Naive B cell (primary cell): ENCODE measurements around the gene SDR42E1. TPM values are rescaled to one million over a fixed set of nuclear protein-coding genes. Genes with fewer than 3 reads are reported as not detected.

Experiments
- ATAC-seq, 2 donors: fragments of 150-1000 bp; cut with Tn5 transposase; 2 replicates each; pipeline ENCODE4 v1.10.0; 2021; ENCODE audit warnings: low read depth in 2 of 2, mild to moderate bottlenecking in 2 of 2, moderate library complexity in 2 of 2
- DNase-seq: peaks from one replicate; pipeline ENCODE4 v3.0.0; 2022
- H3K27ac Mint-ChIP-seq, 6 donors: one replicate each; pipeline ENCODE4 v1.8.0; 2020 to 2022; ENCODE audit warnings: mild to moderate bottlenecking in 6 of 6, mixed read lengths in 6 of 6, moderate library complexity in 5 of 6, inconsistent platforms in 2 of 6
- H3K27me3 Mint-ChIP-seq, 3 donors: one replicate each; pipeline ENCODE4 v1.8.0; 2021 to 2022; ENCODE audit warnings: mixed read lengths in 3 of 3, mild to moderate bottlenecking in 1 of 3
- H3K36me3 Mint-ChIP-seq, 2 donors: one replicate each; pipeline ENCODE4 v1.8.0; 2020 to 2022; ENCODE audit warnings: mixed read lengths in 2 of 2, inconsistent platforms in 1 of 2, mild to moderate bottlenecking in 1 of 2
- H3K4me1 Mint-ChIP-seq, 3 donors: one replicate each; pipeline ENCODE4 v1.8.0; 2020 to 2022; ENCODE audit warnings: mixed read lengths in 3 of 3, inconsistent platforms in 1 of 3, mild to moderate bottlenecking in 1 of 3, moderate library complexity in 1 of 3
- H3K4me3 Mint-ChIP-seq, 8 donors: one replicate each; pipeline ENCODE4 v1.8.0; 2020 to 2022; ENCODE audit warnings: mild to moderate bottlenecking in 8 of 8, mixed read lengths in 8 of 8, moderate library complexity in 8 of 8, inconsistent platforms in 2 of 8
- H3K9me3 Mint-ChIP-seq, 7 donors: one replicate each; pipeline ENCODE4 v1.8.0; 2020 to 2022; ENCODE audit warnings: mixed read lengths in 7 of 7, mild to moderate bottlenecking in 5 of 7, inconsistent platforms in 2 of 7, moderate library complexity in 1 of 7
- polyA plus RNA-seq, 6 donors: library from polyadenylated mRNA; unstranded; fragments of 300-500 nt; fragmentation: Illumina TruSeq; gene quantifications; one replicate each; pipeline ENCODE4 v1.2.3, GENCODE V29; 2021; ENCODE audit warnings: low read depth in 6 of 6

SDR42E1 gene, protein sequence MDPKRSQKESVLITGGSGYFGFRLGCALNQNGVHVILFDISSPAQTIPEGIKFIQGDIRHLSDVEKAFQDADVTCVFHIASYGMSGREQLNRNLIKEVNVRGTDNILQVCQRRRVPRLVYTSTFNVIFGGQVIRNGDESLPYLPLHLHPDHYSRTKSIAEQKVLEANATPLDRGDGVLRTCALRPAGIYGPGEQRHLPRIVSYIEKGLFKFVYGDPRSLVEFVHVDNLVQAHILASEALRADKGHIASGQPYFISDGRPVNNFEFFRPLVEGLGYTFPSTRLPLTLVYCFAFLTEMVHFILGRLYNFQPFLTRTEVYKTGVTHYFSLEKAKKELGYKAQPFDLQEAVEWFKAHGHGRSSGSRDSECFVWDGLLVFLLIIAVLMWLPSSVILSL
- polyA plus RNA-seq = 1 to 10 TPM in 2 of 6 donors, under 1 TPM in 3, not detected in 1; 0.68 to 1.8 (median 1.00) TPM

DNA sequence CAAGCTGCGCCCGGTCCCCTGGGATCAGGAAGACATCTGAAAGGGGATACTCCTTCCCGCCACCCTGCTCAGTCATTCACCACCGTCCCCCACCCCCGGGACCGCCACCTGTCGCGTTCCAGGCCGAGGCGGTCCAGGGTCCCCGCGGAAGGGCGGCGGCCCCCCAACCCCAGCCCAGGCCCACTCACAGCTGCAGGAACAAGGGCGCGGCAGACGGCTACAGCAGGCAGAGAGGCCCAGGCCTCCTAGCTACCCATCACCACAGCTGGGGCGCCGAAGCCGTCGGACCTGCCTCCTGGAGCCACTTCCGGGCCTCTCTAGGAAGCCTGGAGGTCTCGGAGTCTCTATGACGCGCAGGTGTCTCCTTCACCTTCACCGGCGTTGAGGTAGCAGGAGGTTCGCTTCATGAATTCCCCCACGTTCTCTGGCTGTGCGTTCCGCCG is at the start of gene SDR42E1:
SDR42E1 (minus strand) TSS at position 272 of the 443 bp plus-strand sequence. CDS start 10,612 bp downstream, outside the sequence.
- peak within 1 kb of the TSS; percentile 78 to 91 (median 88) for H3K4me3 Mint-ChIP-seq
- H3K27me3 Mint-ChIP-seq = peaks cover 0 to 21% (median 16%) of the 10 kb centered on the region in 3 donors
- H3K9me3 Mint-ChIP-seq = peaks cover 10 to 49% (median 33%) of the 10 kb centered on the region in 7 donors
- peak within 1 kb of the TSS in 4 of 6 donors; percentile 67 to 85 (median 76) for H3K27ac Mint-ChIP-seq
- peaks cover 7 to 10% of the 10 kb centered on the region in 2 donors for H3K36me3 Mint-ChIP-seq
- DNase-seq = peak; percentile 54
- ATAC-seq = peak; percentile 92 to 93
- peaks cover 16% of the 10 kb centered on the region in 3 donors for H3K4me1 Mint-ChIP-seq

DNA sequence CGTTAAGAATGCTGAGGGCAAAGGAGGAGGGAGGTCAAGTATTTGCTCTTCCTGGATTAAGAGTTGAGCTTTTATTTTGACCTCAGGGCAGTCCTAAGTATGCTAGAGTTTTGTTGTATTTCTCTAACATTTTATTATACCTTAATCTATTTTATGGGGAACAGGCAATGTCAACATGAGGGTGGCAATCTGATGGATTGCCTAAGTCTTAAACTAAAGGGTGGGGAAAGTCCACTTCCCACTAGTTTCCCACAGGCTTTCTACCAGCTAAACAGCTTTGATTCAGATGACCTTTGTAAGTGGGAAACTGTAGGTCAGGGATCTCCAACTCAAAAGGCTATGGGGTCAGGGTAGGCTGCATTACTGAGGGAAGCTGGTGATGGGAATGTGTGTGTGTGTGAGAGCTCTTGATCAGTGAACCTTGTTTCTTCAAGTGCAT is 48.7 kb upstream of the SDR42E1 start:
- peak overlapping the region in 1 of 6 donors; percentile 48 for H3K27ac Mint-ChIP-seq
- no peaks in the 10 kb centered on the region for H3K4me1 Mint-ChIP-seq
- H3K4me3 Mint-ChIP-seq = no peak overlapping the region
- no peak for DNase-seq
- no peaks in the 10 kb centered on the region for H3K36me3 Mint-ChIP-seq
- H3K27me3 Mint-ChIP-seq = peaks cover 46 to 55% (median 47%) of the 10 kb centered on the region in 3 donors
- peaks cover 0 to 3% (median 0%) of the 10 kb centered on the region in 7 donors for H3K9me3 Mint-ChIP-seq
- ATAC-seq = no peak

DNA sequence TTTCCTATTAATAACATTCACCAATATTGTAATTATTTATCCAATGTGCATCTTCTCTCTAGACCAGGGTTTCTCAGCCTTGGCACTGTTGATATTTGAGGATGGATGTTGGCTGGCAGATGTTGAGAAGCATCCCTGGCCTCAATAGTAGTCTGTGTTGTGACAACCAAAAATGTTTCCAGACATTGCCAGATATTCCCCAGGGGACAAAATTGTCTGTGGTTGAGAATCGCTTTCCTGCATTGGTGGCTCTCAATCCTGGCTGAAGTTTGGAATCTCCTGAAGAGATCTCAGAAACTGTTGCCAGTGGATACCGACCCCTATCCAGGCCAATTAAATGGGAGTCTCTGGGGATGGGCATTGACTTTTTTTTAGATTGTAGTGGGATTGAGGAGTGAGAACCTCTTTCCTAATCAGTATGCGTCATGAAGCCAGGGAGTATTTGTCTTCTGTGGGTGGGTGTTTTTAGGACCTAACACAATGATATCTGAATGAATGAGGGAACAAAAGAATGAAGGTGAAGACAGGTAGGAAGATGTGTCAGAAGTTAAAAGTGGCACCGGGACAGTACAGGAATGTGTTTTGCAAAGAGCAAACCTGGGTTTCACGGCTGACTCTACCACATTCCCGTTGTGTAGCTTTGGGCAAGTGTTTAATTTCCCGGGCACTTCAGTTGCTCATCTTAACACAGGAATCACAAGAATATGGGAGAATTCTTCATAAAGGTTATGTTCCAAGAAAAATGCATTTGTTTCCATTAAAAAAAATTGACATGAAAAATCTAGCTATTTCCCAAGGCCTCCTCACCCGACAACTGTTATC is 48.1 kb upstream of the SDR42E1 start:
- no peak overlapping the region for H3K4me3 Mint-ChIP-seq
- peaks cover 43 to 49% (median 45%) of the 10 kb centered on the region in 3 donors for H3K27me3 Mint-ChIP-seq
- DNase-seq = no peak
- peaks cover 0 to 3% (median 0%) of the 10 kb centered on the region in 7 donors for H3K9me3 Mint-ChIP-seq
- no peaks in the 10 kb centered on the region for H3K4me1 Mint-ChIP-seq
- H3K27ac Mint-ChIP-seq = peak overlapping the region in 1 of 6 donors; percentile 16
- no peak for ATAC-seq
- H3K36me3 Mint-ChIP-seq = no peaks in the 10 kb centered on the region

DNA sequence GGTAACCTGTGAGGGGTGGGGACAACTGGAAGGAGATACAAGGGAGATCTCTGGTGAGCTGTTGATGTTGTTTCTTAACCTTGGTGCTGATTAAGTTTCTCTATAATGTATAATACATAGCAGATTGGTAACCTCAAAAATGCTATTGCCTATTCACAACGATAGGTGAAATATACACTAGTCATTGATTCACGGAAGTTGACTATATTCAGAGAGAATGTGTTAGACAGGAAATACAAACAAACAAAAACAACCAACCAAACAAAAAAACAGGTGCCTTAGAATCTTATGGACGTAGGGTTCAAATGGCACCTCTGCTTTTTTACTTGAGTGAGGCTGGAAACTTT is 45.3 kb upstream of the SDR42E1 start:
- no peak for ATAC-seq
- Mint-ChIP-seq H3K36me3 (no peaks in the 10 kb centered on the region), H3K27ac (no peak overlapping the region), H3K9me3 (peaks cover 0 to 3% (median 0%) of the 10 kb centered on the region in 7 donors), H3K27me3 (peaks cover 42 to 47% (median 45%) of the 10 kb centered on the region in 3 donors), H3K4me3 (no peak overlapping the region), H3K4me1 (no peaks in the 10 kb centered on the region)
- no peak for DNase-seq

DNA sequence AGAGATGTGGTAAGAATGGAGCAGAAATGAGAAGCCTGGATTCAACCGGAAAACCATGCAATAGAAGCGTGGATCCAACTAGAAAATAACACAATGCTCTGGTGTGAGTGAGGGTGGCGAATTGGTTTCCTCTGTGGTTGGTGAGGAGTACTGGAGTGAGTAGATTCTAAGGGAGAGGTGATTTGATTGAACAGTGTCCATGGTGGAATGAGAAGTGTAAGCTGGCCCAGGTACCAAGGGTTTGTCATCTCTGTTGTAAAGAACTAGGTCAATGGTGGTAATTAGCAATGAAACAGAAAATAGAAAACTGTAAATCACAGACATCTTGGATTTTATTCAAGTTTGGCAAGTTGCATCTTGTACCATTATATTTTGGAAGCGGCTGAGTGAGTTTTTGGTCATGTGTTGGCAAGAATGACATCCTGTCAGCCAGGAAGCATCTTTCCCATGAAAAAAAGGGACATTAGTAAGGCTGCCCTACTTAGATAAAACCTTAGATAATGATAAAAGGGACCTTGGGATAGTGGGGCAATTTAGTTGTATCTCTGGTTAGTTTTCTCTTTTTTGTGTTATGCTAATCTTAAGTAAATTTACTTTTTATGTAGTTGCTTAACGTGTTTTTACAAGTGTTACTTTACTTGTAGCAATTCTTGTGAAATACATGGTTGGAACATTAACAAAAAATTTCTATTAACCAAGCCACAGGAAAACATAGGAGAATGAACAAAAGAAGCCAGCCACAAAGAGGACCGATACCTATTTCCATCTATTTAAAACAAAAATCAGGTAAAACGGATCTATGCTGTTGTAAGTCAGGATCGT is 44.7 kb upstream of the SDR42E1 start:
- Mint-ChIP-seq H3K9me3 (peaks cover 0 to 3% (median 0%) of the 10 kb centered on the region in 7 donors), H3K27me3 (peaks cover 46 to 48% (median 47%) of the 10 kb centered on the region in 3 donors), H3K36me3 (no peaks in the 10 kb centered on the region), H3K4me3 (no peak overlapping the region), H3K27ac (no peak overlapping the region), H3K4me1 (no peaks in the 10 kb centered on the region)
- ATAC-seq (no peak), DNase-seq (no peak)

DNA sequence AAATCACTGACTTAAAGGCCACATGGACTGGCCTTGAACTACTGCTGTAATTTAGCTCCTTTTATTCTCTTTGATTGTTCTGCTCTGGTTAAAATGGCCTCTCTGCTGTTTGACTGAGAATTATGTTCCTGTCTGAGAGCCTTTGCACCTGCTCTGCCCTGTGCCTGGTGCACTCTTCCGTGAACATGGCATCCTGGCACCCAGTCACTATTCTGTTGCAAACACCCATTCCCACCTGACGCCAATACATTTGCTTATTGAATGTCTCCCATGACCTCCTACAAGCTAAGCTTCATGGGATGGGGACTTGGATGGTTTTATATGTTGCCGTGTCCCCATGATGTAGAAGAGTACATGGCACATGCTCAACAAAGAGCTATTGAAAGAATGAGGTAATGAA is 43.8 kb upstream of the SDR42E1 start:
- ATAC-seq = no peak
- Mint-ChIP-seq H3K4me3 (no peak overlapping the region), H3K4me1 (no peaks in the 10 kb centered on the region), H3K27ac (no peak overlapping the region), H3K27me3 (peaks cover 47 to 49% (median 48%) of the 10 kb centered on the region in 3 donors), H3K9me3 (peaks cover 0 to 3% (median 0%) of the 10 kb centered on the region in 7 donors), H3K36me3 (no peaks in the 10 kb centered on the region)
- no peak for DNase-seq

DNA sequence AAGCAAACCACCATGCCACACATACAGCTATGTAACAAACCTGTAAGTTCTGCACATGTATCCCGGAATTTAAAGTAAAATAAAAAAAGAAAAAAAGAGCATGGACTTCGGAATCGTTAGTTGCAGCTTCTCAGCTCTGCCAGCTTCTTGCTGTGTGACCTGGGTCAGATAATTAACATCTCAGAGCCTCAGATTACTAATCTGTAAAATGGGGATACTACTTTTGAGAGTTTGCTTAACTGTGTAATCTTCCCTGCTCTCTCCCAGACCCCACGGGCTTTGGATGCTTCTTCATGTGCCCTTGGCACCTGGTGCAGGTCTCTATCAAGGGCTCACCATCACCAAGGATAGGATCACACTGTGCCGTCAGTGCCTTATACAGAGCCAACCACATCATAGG is 40.4 kb upstream of the SDR42E1 start:
- Mint-ChIP-seq H3K4me1 (no peaks in the 10 kb centered on the region), H3K27ac (no peak overlapping the region), H3K36me3 (no peaks in the 10 kb centered on the region), H3K27me3 (peaks cover 51 to 60% (median 51%) of the 10 kb centered on the region in 3 donors), H3K9me3 (no peaks in the 10 kb centered on the region), H3K4me3 (no peak overlapping the region)
- no peak for ATAC-seq
- DNase-seq = no peak

DNA sequence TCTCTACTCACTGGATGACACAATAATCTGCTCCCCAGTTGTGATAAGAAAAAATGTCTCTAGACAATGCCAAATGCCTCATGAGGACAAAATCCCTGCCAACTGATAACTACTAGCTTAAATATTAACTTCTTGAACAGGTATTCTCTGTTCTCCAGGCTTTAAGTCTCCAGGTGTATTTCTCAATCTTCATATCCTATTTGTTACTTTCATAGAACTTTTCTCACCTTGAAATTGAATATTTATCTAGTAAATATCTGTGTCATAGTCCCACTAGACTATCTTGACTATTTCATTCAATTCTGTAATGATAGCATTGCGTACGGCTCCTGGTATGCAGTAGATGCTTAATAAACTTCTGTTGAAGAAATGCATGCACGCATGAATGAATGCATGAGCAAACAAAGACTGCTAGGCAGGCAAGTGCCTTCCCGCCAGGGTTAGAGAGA is 39.7 kb upstream of the SDR42E1 start:
- Mint-ChIP-seq H3K27ac (no peak overlapping the region), H3K4me1 (no peaks in the 10 kb centered on the region), H3K36me3 (no peaks in the 10 kb centered on the region), H3K4me3 (no peak overlapping the region), H3K9me3 (no peaks in the 10 kb centered on the region), H3K27me3 (peaks cover 48 to 60% (median 49%) of the 10 kb centered on the region in 3 donors)
- ATAC-seq (no peak), DNase-seq (no peak)

DNA sequence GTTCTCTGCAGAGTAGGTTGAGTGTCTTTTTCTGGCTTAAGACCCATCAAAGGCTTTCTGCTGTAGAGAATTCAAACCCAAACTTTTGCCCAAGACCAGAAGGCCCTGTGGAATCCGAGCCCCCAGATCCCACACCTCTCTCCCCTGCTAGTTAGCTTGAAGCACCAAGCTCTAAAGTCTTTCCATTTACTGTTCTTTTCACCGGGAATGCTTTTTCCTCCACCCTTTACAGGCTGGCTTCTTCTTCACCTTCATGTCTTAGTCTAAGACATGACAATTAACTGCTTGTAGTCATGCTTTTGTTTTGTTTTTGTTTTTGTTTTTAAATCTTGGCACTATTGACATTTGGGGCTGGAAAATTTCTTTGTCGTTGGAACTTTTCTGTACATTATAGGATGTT is 39.2 kb upstream of the SDR42E1 start:
- no peak overlapping the region for H3K27ac Mint-ChIP-seq
- H3K9me3 Mint-ChIP-seq = no peaks in the 10 kb centered on the region
- no peaks in the 10 kb centered on the region for H3K36me3 Mint-ChIP-seq
- peaks cover 49 to 56% (median 50%) of the 10 kb centered on the region in 3 donors for H3K27me3 Mint-ChIP-seq
- no peak for DNase-seq
- no peak for ATAC-seq
- H3K4me1 Mint-ChIP-seq = no peaks in the 10 kb centered on the region
- no peak overlapping the region for H3K4me3 Mint-ChIP-seq

DNA sequence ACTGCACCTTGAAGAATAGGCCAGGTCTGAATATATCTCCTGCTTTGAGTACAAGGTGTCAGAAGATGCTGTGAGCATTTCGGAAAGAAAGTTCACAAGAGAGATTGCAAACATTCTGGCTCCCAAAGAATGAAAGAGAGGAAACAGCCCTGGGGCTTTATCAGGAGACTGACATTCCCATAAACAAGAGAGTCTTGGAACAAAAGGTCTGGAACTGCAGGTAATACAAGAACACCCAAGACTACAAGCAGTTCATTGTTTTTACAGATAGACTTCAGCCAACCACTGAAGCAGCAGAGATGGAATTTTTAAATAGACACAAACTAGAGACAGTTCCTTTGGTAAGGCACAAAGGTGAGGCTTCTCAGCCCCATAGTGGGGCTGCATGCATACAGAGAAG is 38.2 kb upstream of the SDR42E1 start:
- H3K36me3 Mint-ChIP-seq = no peaks in the 10 kb centered on the region
- H3K9me3 Mint-ChIP-seq = no peaks in the 10 kb centered on the region
- H3K27ac Mint-ChIP-seq = no peak overlapping the region
- no peaks in the 10 kb centered on the region for H3K4me1 Mint-ChIP-seq
- H3K4me3 Mint-ChIP-seq = no peak overlapping the region
- ATAC-seq = no peak
- no peak for DNase-seq
- H3K27me3 Mint-ChIP-seq = peaks cover 45 to 48% (median 48%) of the 10 kb centered on the region in 3 donors

DNA sequence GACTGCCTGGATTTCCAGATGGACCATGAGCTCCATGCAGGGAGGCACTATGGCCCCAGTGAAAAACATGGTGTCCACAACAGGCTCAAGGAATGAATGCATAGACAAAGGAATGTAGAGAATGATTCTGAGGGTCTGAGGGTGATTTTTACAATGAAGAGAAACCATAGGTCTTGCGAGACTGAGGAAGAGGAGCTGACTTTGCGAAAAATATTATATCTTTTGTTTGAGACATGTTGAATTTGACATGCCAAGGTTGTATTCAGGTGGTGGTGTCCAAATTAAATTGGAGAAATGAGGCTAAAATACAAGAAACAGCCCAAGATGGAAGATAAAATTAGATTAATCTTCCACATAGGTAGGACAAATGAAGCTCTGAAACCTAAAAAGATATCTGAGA is 36.5 kb upstream of the SDR42E1 start:
- H3K4me1 Mint-ChIP-seq = no peaks in the 10 kb centered on the region
- no peak for ATAC-seq
- no peaks in the 10 kb centered on the region for H3K9me3 Mint-ChIP-seq
- no peaks in the 10 kb centered on the region for H3K36me3 Mint-ChIP-seq
- no peak overlapping the region for H3K4me3 Mint-ChIP-seq
- H3K27me3 Mint-ChIP-seq = peaks cover 37 to 49% (median 43%) of the 10 kb centered on the region in 3 donors
- no peak overlapping the region for H3K27ac Mint-ChIP-seq
- no peak for DNase-seq

DNA sequence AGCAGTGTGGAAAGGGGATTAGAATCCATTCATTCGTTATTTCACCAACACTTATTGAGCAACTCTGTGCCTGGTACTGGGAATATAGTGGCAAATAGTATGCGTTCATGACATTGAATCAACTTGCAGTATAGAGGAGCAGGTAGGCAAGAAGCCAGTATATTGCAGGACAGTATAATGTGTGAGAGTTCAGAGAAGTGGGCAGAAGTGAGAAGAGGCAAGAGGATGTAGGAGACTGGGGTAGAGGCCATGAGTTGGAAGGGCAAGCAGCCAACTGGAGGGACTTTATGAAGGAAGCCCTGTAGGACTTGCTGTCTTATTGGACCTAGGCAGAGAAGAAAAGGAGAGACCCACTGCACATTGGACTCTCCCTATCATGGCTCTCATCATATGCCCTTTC is 36.1 kb upstream of the SDR42E1 start:
- no peaks in the 10 kb centered on the region for H3K4me1 Mint-ChIP-seq
- no peak overlapping the region for H3K27ac Mint-ChIP-seq
- H3K36me3 Mint-ChIP-seq = no peaks in the 10 kb centered on the region
- H3K9me3 Mint-ChIP-seq = no peaks in the 10 kb centered on the region
- DNase-seq = no peak
- ATAC-seq = no peak
- no peak overlapping the region for H3K4me3 Mint-ChIP-seq
- H3K27me3 Mint-ChIP-seq = peaks cover 32 to 45% (median 42%) of the 10 kb centered on the region in 3 donors

DNA sequence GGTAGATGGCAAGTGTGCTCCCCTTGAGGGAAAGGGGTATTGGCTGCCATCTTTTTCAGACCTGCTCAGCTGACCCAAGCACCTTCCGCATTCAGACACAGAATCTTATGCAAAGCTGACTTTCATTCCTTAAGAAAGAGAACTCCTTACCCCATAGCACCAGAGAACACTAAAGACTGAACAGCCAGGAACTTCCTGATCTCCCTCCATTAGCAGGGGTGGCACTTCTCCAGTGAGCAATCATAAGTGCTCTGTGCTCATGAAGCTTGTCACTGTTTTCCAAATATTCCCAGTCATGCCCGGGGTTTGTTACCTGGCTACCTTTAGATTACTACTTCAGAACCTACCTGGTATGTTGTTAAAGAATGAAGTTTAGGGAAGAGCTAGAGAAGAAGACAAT is 35.7 kb upstream of the SDR42E1 start:
- Mint-ChIP-seq H3K27me3 (peaks cover 31 to 43% (median 42%) of the 10 kb centered on the region in 3 donors), H3K9me3 (no peaks in the 10 kb centered on the region), H3K27ac (no peak overlapping the region), H3K4me1 (no peaks in the 10 kb centered on the region), H3K4me3 (no peak overlapping the region), H3K36me3 (no peaks in the 10 kb centered on the region)
- ATAC-seq (no peak), DNase-seq (no peak)
